ENCODE data around the gene NSDHL. TPM values are rescaled to one million over a fixed set of nuclear protein-coding genes. Genes with fewer than 3 reads are reported as not detected.
A peak's percentile ranks its signal among the peaks of the same experiment; 100 is the strongest.

NSDHL gene
- total and polyA plus RNA-seq, 3 donors from 2014 or later: 14.6 to 20.0 (median 17.9) TPM

DNA sequence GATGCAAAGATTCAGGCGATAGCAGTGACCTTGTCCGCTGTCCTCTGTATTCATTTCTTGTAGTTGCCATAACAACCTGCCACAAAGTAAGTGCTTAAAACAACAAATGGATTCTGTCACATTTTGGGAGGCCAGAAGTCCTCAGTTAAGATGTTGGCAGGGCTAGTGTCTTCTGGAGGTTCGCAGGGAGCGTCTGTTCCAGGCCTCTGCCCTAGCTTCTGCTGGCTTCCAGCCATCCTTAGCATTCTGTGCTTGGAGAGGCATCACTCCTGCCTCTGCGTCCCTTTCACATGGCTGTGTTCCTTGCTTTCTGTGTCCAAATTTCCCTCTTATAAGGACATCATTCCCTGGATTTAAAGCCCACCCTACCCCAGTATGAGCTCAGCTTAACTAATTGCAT, 35.5 kb downstream of the NSDHL start:
- Histone ChIP-seq H3K36me3 (ENCODE audit: low read depth, missing control alignments) (no peaks in the 10 kb centered on the region), H3K9me3 (no peaks in the 10 kb centered on the region), H3K27me3 (no peaks in the 10 kb centered on the region), H3K4me1 (no peaks in the 10 kb centered on the region), H3K27ac (no peak overlapping the region), H3K4me3 (no peak overlapping the region)
- intact Hi-C loops (cut with DNase I; ENCODE audit: low total_unique reads): no loop called here
- DNase-seq: peak; percentile 15
- TF ChIP-seq POLR2A (IDR thresholded peaks at IDR 0.05): no peak
- TF ChIP-seq, protein P1, sequence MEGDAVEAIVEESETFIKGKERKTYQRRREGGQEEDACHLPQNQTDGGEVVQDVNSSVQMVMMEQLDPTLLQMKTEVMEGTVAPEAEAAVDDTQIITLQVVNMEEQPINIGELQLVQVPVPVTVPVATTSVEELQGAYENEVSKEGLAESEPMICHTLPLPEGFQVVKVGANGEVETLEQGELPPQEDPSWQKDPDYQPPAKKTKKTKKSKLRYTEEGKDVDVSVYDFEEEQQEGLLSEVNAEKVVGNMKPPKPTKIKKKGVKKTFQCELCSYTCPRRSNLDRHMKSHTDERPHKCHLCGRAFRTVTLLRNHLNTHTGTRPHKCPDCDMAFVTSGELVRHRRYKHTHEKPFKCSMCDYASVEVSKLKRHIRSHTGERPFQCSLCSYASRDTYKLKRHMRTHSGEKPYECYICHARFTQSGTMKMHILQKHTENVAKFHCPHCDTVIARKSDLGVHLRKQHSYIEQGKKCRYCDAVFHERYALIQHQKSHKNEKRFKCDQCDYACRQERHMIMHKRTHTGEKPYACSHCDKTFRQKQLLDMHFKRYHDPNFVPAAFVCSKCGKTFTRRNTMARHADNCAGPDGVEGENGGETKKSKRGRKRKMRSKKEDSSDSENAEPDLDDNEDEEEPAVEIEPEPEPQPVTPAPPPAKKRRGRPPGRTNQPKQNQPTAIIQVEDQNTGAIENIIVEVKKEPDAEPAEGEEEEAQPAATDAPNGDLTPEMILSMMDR (IDR thresholded peaks at IDR 0.05): no peak
- WGBS, 2 donors: 46 to 73% methylated on average over 5 of the region's 5 CpGs

DNA sequence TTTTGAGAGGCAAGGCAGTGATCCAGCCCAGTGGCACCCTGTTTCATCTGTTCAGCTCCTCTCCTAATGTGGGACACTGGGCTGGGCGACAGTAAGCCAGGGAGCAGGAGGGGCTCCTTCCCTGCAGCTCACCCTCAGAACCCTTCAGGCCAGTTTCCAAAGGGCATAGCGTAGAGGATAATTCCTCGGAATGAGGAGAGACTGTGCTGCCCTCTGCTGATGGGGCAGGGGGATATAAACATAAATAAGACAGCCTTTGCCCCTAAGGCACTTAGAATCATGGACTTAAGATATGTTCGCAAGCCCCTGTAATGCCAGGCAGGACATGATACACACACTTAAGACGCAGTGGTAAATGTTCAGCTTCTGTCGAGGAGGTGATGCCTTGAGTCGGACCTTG, 39.1 kb downstream of the NSDHL start:
- Histone ChIP-seq H3K27ac (no peak overlapping the region), H3K36me3 (ENCODE audit: low read depth, missing control alignments) (no peaks in the 10 kb centered on the region), H3K4me3 (no peak overlapping the region), H3K9me3 (no peaks in the 10 kb centered on the region), H3K27me3 (no peaks in the 10 kb centered on the region), H3K4me1 (no peaks in the 10 kb centered on the region)
- no peak for TF ChIP-seq POLR2A (IDR thresholded peaks at IDR 0.05)
- TF ChIP-seq, protein P1 (IDR thresholded peaks at IDR 0.05): no peak
- 91 to 92% methylated on average over 7 of the region's 7 CpGs for WGBS, 2 donors
- no peak for DNase-seq
- intact Hi-C loops (cut with DNase I; ENCODE audit: low total_unique reads): no loop called here

DNA sequence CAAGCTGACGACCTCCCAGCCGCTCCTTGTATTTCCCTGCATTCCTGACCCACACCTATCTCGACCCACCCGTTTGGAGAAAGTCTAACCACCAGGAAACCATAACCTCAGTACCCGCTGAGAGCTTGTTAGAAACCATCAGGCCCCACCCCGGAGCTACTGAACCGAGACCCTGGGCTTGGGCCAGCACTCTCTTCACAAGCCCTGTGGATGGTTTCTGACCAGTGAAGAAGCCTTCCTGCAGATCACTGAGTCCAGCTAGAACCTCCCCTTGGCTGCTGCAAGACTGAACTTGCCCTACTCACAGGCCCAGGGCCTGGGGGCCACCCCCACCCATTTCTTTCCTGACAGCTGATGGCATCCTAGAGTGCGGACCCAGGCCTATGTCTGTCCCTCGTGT, 40.4 kb downstream of the NSDHL start:
- DNase-seq: no peak
- intact Hi-C loops (cut with DNase I; ENCODE audit: low total_unique reads): no loop called here
- 87% methylated on average over 4 to 8 of the region's 9 CpGs for WGBS, 2 donors
- Histone ChIP-seq H3K27ac (no peak overlapping the region), H3K36me3 (ENCODE audit: low read depth, missing control alignments) (no peaks in the 10 kb centered on the region), H3K9me3 (no peaks in the 10 kb centered on the region), H3K4me3 (no peak overlapping the region), H3K27me3 (no peaks in the 10 kb centered on the region), H3K4me1 (no peaks in the 10 kb centered on the region)
- TF ChIP-seq POLR2A (IDR thresholded peaks at IDR 0.05): no peak
- TF ChIP-seq, protein P1 (IDR thresholded peaks at IDR 0.05): no peak

DNA sequence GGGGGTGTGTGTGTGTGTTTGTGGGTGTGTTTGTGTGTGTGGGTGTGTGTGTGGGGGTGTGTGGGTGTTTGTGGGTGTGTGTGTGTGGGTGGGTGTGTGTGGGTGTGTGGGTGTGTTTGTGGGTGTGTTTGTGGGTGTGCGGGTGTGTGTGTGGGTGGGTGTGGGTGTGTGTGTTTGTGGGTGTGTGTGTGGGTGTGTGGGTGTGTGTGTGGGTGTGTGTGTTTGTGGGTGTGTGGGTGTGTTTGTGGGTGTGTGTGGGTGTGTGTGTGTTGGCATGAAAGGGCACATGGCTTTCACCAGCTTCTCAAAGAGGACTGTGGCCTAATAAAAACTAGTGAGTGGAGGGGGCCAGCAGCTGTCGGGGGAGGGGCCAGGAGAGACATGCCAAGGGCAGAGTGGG, 41.7 kb downstream of the NSDHL start:
- Histone ChIP-seq H3K27ac (no peak overlapping the region), H3K9me3 (no peaks in the 10 kb centered on the region), H3K27me3 (no peaks in the 10 kb centered on the region), H3K4me3 (no peak overlapping the region), H3K36me3 (ENCODE audit: low read depth, missing control alignments) (no peaks in the 10 kb centered on the region), H3K4me1 (no peaks in the 10 kb centered on the region)
- no peak for DNase-seq
- WGBS, 2 donors: 71 to 89% methylated on average over 1 to 2 of the region's 2 CpGs
- intact Hi-C loops (cut with DNase I; ENCODE audit: low total_unique reads): no loop called here
- no peak for TF ChIP-seq POLR2A (IDR thresholded peaks at IDR 0.05)
- TF ChIP-seq, protein P1 (IDR thresholded peaks at IDR 0.05): no peak

DNA sequence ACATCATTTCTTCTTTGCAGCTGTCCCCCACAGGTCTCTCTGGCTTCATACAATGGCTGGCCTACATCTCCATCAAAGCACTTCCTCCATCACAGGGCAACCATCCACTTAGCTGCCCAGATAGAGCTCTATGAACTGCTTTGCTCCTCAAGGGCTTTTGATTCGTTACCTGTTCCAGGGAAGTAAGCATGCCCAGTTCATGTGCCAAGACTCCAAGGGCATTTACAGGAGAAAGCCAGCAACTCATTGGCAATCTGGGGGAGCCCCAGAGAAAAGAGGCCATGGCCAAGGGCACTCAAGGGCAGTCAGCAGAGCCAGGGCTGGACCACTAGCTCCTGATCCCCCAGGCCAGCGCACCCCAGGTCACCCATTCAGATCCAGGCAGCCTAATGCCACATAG, 42.5 kb downstream of the NSDHL start:
- Histone ChIP-seq H3K36me3 (ENCODE audit: low read depth, missing control alignments) (no peaks in the 10 kb centered on the region), H3K4me1 (no peaks in the 10 kb centered on the region), H3K4me3 (no peak overlapping the region), H3K27me3 (no peaks in the 10 kb centered on the region), H3K27ac (no peak overlapping the region), H3K9me3 (no peaks in the 10 kb centered on the region)
- 82% methylated on average over 1 of the region's 2 CpGs; no CpG with 5 or more reads in 1 of the 2 donors for WGBS, 2 donors
- TF ChIP-seq, protein P1 (IDR thresholded peaks at IDR 0.05): no peak
- no peak for TF ChIP-seq POLR2A (IDR thresholded peaks at IDR 0.05)
- DNase-seq: no peak
- intact Hi-C loops (cut with DNase I; ENCODE audit: low total_unique reads): no loop called here

Measured in testis (tissue), 3 donors.